OCI-LY1 (cell line): Measurements from ENCODE around the gene POMP.

ENCODE experiments used
- H2AFZ ChIP-seq: fragments of 200-600 bp; sonication (generic), shearing (Covaris generic); 2 replicates; pipeline ENCODE4 v1.6.0; 2014; ENCODE audit warnings: antibody characterized with exemption, mild to moderate bottlenecking, low read length
- H3F3A ChIP-seq: fragments of 200-600 bp; sonication (generic), shearing (Covaris generic); 2 replicates; pipeline ENCODE4 v1.6.0; 2014; ENCODE audit warnings: mild to moderate bottlenecking, antibody characterized with exemption, low read length, moderate library complexity; ENCODE audit not compliant: insufficient read depth
- H3K27ac ChIP-seq: fragments of 200-600 bp; sonication (generic); 2 replicates; pipeline ENCODE4 v1.5.1; 2014; ENCODE audit warnings: low read length, mixed run types, mild to moderate bottlenecking, low read depth; ENCODE audit not compliant: poor library complexity, severe bottlenecking
- H3K27me3 ChIP-seq: fragments of 200-600 bp; sonication (generic); 2 replicates; pipeline ENCODE4 v1.6.0; 2014; ENCODE audit warnings: antibody characterized with exemption, mild to moderate bottlenecking, low read length, moderate library complexity; ENCODE audit not compliant: insufficient read depth
- H3K36me3 ChIP-seq: fragments of 200-600 bp; sonication (generic); 2 replicates; pipeline ENCODE4 v1.6.1; 2014; ENCODE audit warnings: mild to moderate bottlenecking, antibody characterized with exemption, low read length, moderate library complexity, mixed read lengths; ENCODE audit not compliant: insufficient read depth
- H3K4me1 ChIP-seq: fragments of 200-600 bp; sonication (generic); 2 replicates; pipeline ENCODE4 v1.5.1; 2014; ENCODE audit warnings: mild to moderate bottlenecking, low read length, moderate library complexity; ENCODE audit not compliant: insufficient read depth, severe bottlenecking
- H3K4me2 ChIP-seq: fragments of 200-600 bp; sonication (generic), shearing (Covaris generic); 2 replicates; pipeline ENCODE4 v1.6.1; 2014; ENCODE audit warnings: low read length
- H3K4me3 ChIP-seq: fragments of 200-600 bp; sonication (generic); 2 replicates; pipeline ENCODE4 v1.5.1; 2014; ENCODE audit warnings: low read length, low read depth, mild to moderate bottlenecking, mixed read lengths; ENCODE audit not compliant: poor library complexity, severe bottlenecking
- H3K79me2 ChIP-seq: fragments of 200-600 bp; shearing (Covaris generic); 2 replicates; pipeline ENCODE4 v1.6.1; 2016; ENCODE audit warnings: mixed run types, low read length, mixed read lengths; ENCODE audit not compliant: insufficient read depth
- H3K9ac ChIP-seq: fragments of 200-600 bp; sonication (generic), shearing (Covaris generic); 2 replicates; pipeline ENCODE4 v1.6.1; 2014; ENCODE audit warnings: mild to moderate bottlenecking, low read length, mixed read lengths
- H3K9me2 ChIP-seq: fragments of 200-600 bp; sonication (generic), shearing (Covaris generic); 2 replicates; pipeline ENCODE4 v1.6.1; 2014; ENCODE audit warnings: low read depth, mild to moderate bottlenecking, low read length, mixed read lengths
- H3K9me3 ChIP-seq: fragments of 200-600 bp; shearing (Covaris generic); 2 replicates; pipeline ENCODE4 v1.6.1; 2014; ENCODE audit warnings: low read length, mixed read lengths
- H4K20me1 ChIP-seq: fragments of 200-600 bp; sonication (generic), shearing (Covaris generic); 2 replicates; pipeline ENCODE4 v1.6.0; 2016; ENCODE audit warnings: mild to moderate bottlenecking, low read length; ENCODE audit not compliant: insufficient read depth
- EZH2 ChIP-seq: fragments of 200-600 bp; sonication (generic), shearing (Covaris generic); IDR thresholded peaks from 2 replicates; pipeline ENCODE4 v1.8.0; 2017; ENCODE audit warnings: borderline replicate concordance, mixed run types, mild to moderate bottlenecking, antibody characterized with exemption, low read length, moderate library complexity, mixed read lengths
- TF ChIP-seq, protein P1 (sequence below): fragments of 200-600 bp; sonication (generic), shearing (Covaris generic); IDR thresholded peaks from 2 replicates; pipeline ENCODE4 v1.5.1; 2017; ENCODE audit warnings: mild to moderate bottlenecking, antibody characterized with exemption, low read length, moderate library complexity, mixed read lengths

POMP gene

DNA sequence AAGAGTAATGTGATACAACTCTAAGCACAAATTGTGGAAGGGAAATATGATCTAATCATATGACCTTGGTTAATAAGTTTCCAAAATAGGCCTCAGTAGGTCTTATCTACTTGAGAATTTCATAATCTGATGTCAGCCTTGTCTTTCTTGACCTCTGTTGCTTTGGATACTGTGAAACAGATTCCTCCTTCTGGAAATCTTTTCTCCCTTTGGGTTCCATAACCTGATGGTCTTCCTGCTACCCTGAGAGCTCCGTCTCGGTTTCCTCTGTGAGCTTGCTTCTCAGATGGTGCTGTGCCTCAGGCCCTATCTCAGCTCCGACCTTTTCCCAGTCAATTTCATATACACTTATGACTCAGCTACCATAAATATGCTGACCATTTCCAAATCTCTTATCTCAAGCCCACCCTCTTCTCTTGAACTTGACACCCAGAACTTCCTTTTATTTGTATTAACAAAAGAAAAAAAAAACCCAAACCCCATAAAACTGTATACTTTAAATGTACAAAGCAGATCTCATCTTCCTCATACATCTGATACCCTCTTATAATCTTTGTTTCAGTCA, 66.2 kb downstream of the POMP start:
- H3K9me2 ChIP-seq = no peaks in the 10 kb centered on the region
- H3K4me1 ChIP-seq = no peaks in the 10 kb centered on the region
- H3K79me2 ChIP-seq = no peaks in the 10 kb centered on the region
- no peak overlapping the region for H3K4me2 ChIP-seq
- TF ChIP-seq, protein P1, sequence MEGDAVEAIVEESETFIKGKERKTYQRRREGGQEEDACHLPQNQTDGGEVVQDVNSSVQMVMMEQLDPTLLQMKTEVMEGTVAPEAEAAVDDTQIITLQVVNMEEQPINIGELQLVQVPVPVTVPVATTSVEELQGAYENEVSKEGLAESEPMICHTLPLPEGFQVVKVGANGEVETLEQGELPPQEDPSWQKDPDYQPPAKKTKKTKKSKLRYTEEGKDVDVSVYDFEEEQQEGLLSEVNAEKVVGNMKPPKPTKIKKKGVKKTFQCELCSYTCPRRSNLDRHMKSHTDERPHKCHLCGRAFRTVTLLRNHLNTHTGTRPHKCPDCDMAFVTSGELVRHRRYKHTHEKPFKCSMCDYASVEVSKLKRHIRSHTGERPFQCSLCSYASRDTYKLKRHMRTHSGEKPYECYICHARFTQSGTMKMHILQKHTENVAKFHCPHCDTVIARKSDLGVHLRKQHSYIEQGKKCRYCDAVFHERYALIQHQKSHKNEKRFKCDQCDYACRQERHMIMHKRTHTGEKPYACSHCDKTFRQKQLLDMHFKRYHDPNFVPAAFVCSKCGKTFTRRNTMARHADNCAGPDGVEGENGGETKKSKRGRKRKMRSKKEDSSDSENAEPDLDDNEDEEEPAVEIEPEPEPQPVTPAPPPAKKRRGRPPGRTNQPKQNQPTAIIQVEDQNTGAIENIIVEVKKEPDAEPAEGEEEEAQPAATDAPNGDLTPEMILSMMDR = no peak
- no peak for TF ChIP-seq EZH2
- H3K4me3 ChIP-seq = no peak overlapping the region
- no peaks in the 10 kb centered on the region for H3F3A ChIP-seq
- no peak overlapping the region for H3K27ac ChIP-seq
- no peaks in the 10 kb centered on the region for H4K20me1 ChIP-seq
- H3K27me3 ChIP-seq = no peaks in the 10 kb centered on the region; the same call in 1 of the 2 replicates
- no peak overlapping the region for H2AFZ ChIP-seq
- no peaks in the 10 kb centered on the region for H3K9me3 ChIP-seq
- no peak overlapping the region for H3K9ac ChIP-seq
- H3K36me3 ChIP-seq = no peaks in the 10 kb centered on the region
